ENCODE data around the gene LCN10. TPM values are rescaled to one million over a fixed set of nuclear protein-coding genes. Genes with fewer than 3 reads are reported as not detected.

The LCN10 gene
- total and polyA plus RNA-seq, 10 of the 15 experiments (the other 5 are each of a cell fraction or from before 2014, with no cell fraction given), result 0.06 to 1.3 (median 0.21) TPM; not detected in 1

- 0 out of 2 replicates have a peak, but pooled peaks have one; percentile 18 for TF ChIP-seq RELB (IDR thresholded peaks at IDR 0.05; ENCODE audit: low read depth)
- no peak for TF ChIP-seq RBBP5 (conservative IDR thresholded peaks at IDR 0.05)
- peak; percentile 35; the same call in 1 of the 2 replicates for TF ChIP-seq RAD21 (IDR thresholded peaks at IDR 0.05; ENCODE audit: insufficient read depth, low read depth, low read length)
- TF ChIP-seq HDGF (IDR thresholded peaks at IDR 0.05), result peak; percentile 27; the same call in 1 of the 2 replicates
- 0 out of 2 replicates have a peak, but pooled peaks have one; percentile 65 for TF ChIP-seq DPF2 (IDR thresholded peaks at IDR 0.05)
- peak; percentile 84; the same call in 1 of the 2 replicates for TF ChIP-seq ZNF217 (IDR thresholded peaks at IDR 0.05)
- TF ChIP-seq MEF2A (IDR thresholded peaks at IDR 0.05; ENCODE audit: insufficient read depth, low read depth, low read length), result no peak
- peak; percentile 42 for TF ChIP-seq RUNX3 (IDR thresholded peaks at IDR 0.05; ENCODE audit: low read length)
- no peak for TF ChIP-seq HDAC6 (IDR thresholded peaks at IDR 0.05; ENCODE audit: unreplicated experiment)
- TF ChIP-seq MTA2 (IDR thresholded peaks at IDR 0.05; ENCODE audit: low read depth), result 0 out of 2 replicates have a peak, but pooled peaks have one; percentile 41
- TF ChIP-seq, protein P1, sequence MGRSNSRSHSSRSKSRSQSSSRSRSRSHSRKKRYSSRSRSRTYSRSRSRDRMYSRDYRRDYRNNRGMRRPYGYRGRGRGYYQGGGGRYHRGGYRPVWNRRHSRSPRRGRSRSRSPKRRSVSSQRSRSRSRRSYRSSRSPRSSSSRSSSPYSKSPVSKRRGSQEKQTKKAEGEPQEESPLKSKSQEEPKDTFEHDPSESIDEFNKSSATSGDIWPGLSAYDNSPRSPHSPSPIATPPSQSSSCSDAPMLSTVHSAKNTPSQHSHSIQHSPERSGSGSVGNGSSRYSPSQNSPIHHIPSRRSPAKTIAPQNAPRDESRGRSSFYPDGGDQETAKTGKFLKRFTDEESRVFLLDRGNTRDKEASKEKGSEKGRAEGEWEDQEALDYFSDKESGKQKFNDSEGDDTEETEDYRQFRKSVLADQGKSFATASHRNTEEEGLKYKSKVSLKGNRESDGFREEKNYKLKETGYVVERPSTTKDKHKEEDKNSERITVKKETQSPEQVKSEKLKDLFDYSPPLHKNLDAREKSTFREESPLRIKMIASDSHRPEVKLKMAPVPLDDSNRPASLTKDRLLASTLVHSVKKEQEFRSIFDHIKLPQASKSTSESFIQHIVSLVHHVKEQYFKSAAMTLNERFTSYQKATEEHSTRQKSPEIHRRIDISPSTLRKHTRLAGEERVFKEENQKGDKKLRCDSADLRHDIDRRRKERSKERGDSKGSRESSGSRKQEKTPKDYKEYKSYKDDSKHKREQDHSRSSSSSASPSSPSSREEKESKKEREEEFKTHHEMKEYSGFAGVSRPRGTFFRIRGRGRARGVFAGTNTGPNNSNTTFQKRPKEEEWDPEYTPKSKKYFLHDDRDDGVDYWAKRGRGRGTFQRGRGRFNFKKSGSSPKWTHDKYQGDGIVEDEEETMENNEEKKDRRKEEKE (IDR thresholded peaks at IDR 0.05), result no peak
- TF ChIP-seq YY1 (IDR thresholded peaks at IDR 0.05; ENCODE audit: low read depth, low read length), result peak; percentile 65; the same call in 1 of the 2 replicates
- TF ChIP-seq BHLHE40 (IDR thresholded peaks at IDR 0.05; ENCODE audit: borderline replicate concordance in 1 of 2, low read depth in 2 of 2, low read length in 1 of 2), result peak in 1 of 2 experiments; percentile 38; a peak in 2 of 4 replicates
- TF ChIP-seq ELK1 (IDR thresholded peaks at IDR 0.05; ENCODE audit: low read depth, low read length), result no peak
- TF ChIP-seq NKRF (conservative IDR thresholded peaks at IDR 0.05), result peak; percentile 44; the same call in 1 of the 2 replicates
- no peak for TF ChIP-seq REST (IDR thresholded peaks at IDR 0.05; ENCODE audit: low read depth, low read length)
- peak; percentile 68 for TF ChIP-seq NBN (IDR thresholded peaks at IDR 0.05)
- peak; percentile 34; the same call in 1 of the 2 replicates for TF ChIP-seq TCF12 (IDR thresholded peaks at IDR 0.05; ENCODE audit: low read depth, low read length)
These were observed 49.0 kb upstream of the LCN10 start (continued) for GRCh38 chr9:136791516-136792276.

Measured in GM12878 (cell line).